ENCODE measurements around the gene KRT13. TPM values are rescaled to one million over a fixed set of nuclear protein-coding genes. Genes with fewer than 3 reads are reported as not detected.
A peak's percentile ranks its signal among the peaks of the same experiment; 100 is the strongest.

Gene KRT13
- total RNA-seq, 3 donors from 2014 or later = 1.6 TPM; not detected in 2

DNA sequence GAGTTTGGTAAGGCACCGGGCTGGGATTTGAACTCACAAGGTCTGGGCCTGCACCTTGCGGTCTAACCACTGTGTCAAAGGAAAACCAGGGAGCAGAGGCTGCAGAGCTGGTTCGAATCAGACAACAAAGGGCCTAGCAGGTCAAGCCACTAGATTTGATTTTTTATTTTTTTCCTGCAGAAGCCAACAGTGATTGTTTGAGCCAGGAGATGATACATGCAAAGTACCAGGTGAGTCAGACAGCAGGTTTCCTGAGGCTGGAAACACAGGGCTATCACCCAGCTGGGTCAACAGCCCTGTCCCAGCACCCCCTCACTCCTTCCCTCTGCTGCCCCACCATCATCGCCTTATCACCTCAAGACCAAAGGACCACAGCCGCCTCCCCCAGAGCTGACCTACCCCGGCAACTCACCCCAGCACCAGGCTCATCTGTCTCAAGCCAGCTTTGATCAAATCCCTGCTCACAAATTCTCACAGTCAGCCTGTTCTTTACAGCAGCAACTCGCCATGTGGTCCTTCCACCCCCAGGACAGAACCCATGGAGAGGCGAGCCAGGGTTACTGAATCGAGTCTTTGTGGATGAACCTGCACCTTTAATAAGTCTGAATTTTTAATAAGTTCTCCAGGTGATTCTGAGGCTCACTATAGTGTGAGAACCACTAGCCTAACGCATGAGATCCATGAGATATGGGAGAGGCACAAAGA lies 35.7 kb upstream of the KRT13 start:
- H3K36me3 ChIP-seq = no peaks in the 10 kb centered on the region
- no peak overlapping the region for H3K4me3 ChIP-seq
- TF ChIP-seq, protein P1, sequence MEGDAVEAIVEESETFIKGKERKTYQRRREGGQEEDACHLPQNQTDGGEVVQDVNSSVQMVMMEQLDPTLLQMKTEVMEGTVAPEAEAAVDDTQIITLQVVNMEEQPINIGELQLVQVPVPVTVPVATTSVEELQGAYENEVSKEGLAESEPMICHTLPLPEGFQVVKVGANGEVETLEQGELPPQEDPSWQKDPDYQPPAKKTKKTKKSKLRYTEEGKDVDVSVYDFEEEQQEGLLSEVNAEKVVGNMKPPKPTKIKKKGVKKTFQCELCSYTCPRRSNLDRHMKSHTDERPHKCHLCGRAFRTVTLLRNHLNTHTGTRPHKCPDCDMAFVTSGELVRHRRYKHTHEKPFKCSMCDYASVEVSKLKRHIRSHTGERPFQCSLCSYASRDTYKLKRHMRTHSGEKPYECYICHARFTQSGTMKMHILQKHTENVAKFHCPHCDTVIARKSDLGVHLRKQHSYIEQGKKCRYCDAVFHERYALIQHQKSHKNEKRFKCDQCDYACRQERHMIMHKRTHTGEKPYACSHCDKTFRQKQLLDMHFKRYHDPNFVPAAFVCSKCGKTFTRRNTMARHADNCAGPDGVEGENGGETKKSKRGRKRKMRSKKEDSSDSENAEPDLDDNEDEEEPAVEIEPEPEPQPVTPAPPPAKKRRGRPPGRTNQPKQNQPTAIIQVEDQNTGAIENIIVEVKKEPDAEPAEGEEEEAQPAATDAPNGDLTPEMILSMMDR (IDR thresholded peaks at IDR 0.05) = no peak
- TF ChIP-seq POLR2A (IDR thresholded peaks at IDR 0.05) (no peak), POLR2AphosphoS5 (IDR thresholded peaks at IDR 0.05) (no peak)
- H3K27me3 ChIP-seq = no peaks in the 10 kb centered on the region
- H3K9me3 ChIP-seq = no peaks in the 10 kb centered on the region
- intact Hi-C loops (cut with DNase I; ENCODE audit: low total_unique reads) = loop anchor here (10.0 kb wide), 1 partner anchor 114 kb away; no protein-coding TSS in a partner anchor
- H3K4me1 ChIP-seq = peaks cover 0 to 25% of the 10 kb centered on the region in 2 donors
- no peak for DNase-seq (ENCODE audit: low spot score in 2 of 2)
- peak overlapping the region; percentile 85 to 88 for H3K27ac ChIP-seq

DNA sequence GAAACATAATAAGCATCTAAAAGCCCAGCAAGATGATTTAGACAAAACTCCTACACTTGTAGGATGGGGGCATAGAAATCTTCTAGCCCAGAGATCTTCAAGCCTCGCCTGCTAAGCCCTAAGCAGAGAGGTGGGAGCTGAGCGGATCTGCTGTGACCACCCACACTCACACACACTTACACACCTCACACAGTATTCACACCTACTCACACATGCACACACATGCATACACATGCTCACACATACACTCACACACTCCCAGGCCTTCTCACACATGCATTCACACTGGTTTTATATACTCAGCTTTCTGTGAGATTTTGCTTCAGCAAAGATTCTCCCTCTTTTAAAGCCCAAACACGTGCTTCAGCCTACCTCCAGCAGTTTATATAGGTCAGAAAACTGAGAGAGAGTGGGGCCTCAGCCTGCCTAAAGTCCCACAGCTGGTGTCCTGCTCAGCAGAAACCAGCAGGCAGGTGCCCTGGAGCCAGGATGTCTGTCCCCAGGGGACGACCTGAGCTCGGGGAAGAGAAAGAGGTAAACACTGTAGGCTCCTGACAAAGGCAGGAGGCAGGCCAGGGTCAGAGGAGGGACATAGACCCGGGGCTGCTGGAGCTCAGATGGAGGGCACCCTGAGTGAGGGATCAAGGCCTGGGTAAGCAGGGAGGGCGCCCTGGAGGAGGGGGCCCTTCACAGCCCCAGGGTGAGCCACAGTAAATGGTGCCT lies 34.7 kb upstream of the KRT13 start:
- TF ChIP-seq POLR2A (IDR thresholded peaks at IDR 0.05) (no peak), POLR2AphosphoS5 (IDR thresholded peaks at IDR 0.05) (no peak)
- TF ChIP-seq, protein P1 (IDR thresholded peaks at IDR 0.05) = no peak
- Histone ChIP-seq H3K27ac (peak overlapping the region; percentile 85 to 88), H3K36me3 (no peaks in the 10 kb centered on the region), H3K27me3 (no peaks in the 10 kb centered on the region), H3K4me1 (peaks cover 0 to 31% of the 10 kb centered on the region in 2 donors), H3K9me3 (no peaks in the 10 kb centered on the region), H3K4me3 (no peak overlapping the region)
- intact Hi-C loops (cut with DNase I; ENCODE audit: low total_unique reads) = loop anchor here (10.0 kb wide), 1 partner anchor 115 kb away; no protein-coding TSS in a partner anchor
- DNase-seq (ENCODE audit: low spot score in 2 of 2) = no peak

DNA sequence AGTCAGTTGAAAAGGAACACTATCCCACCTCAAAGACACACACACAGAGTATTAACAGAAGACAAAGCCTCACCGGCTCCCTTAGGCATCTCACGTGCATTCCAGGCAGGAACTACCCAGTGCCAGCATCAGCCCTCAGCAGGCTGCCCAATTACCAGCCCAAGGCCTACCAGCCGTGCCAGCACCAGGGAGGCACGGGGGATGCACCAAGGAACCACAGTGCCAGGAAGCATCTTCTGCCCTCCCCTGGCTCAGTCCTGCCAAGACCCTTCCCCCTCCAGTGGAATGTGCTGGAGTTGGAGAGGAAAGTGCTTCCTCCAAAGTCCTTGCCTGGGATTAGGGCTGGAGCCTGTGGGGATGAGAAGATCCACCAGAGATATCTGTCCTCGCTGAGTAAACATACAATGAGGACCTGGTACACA lies 33.7 kb upstream of the KRT13 start:
- H3K36me3 ChIP-seq = no peaks in the 10 kb centered on the region
- no peaks in the 10 kb centered on the region for H3K9me3 ChIP-seq
- H3K4me1 ChIP-seq = peaks cover 0 to 34% of the 10 kb centered on the region in 2 donors
- peak overlapping the region; percentile 85 to 88 for H3K27ac ChIP-seq
- TF ChIP-seq, protein P1 (IDR thresholded peaks at IDR 0.05) = no peak
- peak; percentile 60 to 66 (median 63) for TF ChIP-seq POLR2AphosphoS5 (IDR thresholded peaks at IDR 0.05)
- no peak for TF ChIP-seq POLR2A (IDR thresholded peaks at IDR 0.05)
- H3K4me3 ChIP-seq = peak overlapping the region in 1 of 3 donors; percentile 16
- no peaks in the 10 kb centered on the region for H3K27me3 ChIP-seq
- intact Hi-C loops (cut with DNase I; ENCODE audit: low total_unique reads) = no loop called here
- peak; percentile 81 to 87 for DNase-seq (ENCODE audit: low spot score in 2 of 2)

- Histone ChIP-seq H3K9me3 (no peaks in the 10 kb centered on the region), H3K4me1 (peaks cover 0 to 34% of the 10 kb centered on the region in 2 donors), H3K4me3 (peak overlapping the region in 1 of 3 donors; percentile 16), H3K27ac (peak overlapping the region; percentile 85 to 88), H3K27me3 (no peaks in the 10 kb centered on the region), H3K36me3 (no peaks in the 10 kb centered on the region)
- intact Hi-C loops (cut with DNase I; ENCODE audit: low total_unique reads) = no loop called here
- TF ChIP-seq POLR2AphosphoS5 (IDR thresholded peaks at IDR 0.05) (no peak), POLR2A (IDR thresholded peaks at IDR 0.05) (no peak)
- TF ChIP-seq, protein P1 (IDR thresholded peaks at IDR 0.05) = no peak
- peak in 1 of 2 donors; percentile 72 for DNase-seq (ENCODE audit: low spot score in 2 of 2)
These were observed 33.2 kb upstream of the KRT13 start for GRCh38 chr17:41538565-41538991.

DNA sequence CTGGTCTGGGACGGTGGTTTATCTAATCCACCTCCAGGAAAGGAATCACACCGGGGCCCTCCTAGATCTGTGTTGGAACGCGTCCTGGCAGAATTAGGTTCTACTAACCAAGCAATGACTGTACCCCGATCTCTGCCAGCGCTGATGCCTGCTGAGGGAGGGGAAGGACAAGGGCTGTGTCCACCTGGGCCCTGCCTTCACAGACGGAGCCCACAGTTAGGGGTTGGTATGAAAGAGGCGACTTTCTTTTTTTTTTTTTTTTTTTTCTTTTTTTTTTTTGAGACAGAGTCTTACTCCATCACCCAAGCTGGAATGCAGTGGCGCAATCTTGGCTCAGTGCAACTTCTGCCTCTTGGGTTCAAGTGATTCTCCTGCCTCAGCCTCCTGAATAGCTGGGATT lies 32.6 kb upstream of the KRT13 start:
- Histone ChIP-seq H3K27me3 (no peaks in the 10 kb centered on the region), H3K4me3 (no peak overlapping the region), H3K4me1 (peaks cover 0 to 34% of the 10 kb centered on the region in 2 donors), H3K27ac (peak overlapping the region; percentile 85 to 88), H3K9me3 (no peaks in the 10 kb centered on the region), H3K36me3 (no peaks in the 10 kb centered on the region)
- TF ChIP-seq POLR2A (IDR thresholded peaks at IDR 0.05) = no peak
- TF ChIP-seq, protein P1 (IDR thresholded peaks at IDR 0.05) = no peak
- no peak for TF ChIP-seq POLR2AphosphoS5 (IDR thresholded peaks at IDR 0.05)
- DNase-seq (ENCODE audit: low spot score in 2 of 2) = peak in 1 of 2 donors; percentile 76
- intact Hi-C loops (cut with DNase I; ENCODE audit: low total_unique reads) = no loop called here

Measured in breast epithelium (tissue), 4 donors.